ENCODE data around the gene KCNE2. TPM values are rescaled to one million over a fixed set of nuclear protein-coding genes. Genes with fewer than 3 reads are reported as not detected.

KCNE2 gene
- total RNA-seq, 1 experiment from 2014 or later, result not detected

DNA sequence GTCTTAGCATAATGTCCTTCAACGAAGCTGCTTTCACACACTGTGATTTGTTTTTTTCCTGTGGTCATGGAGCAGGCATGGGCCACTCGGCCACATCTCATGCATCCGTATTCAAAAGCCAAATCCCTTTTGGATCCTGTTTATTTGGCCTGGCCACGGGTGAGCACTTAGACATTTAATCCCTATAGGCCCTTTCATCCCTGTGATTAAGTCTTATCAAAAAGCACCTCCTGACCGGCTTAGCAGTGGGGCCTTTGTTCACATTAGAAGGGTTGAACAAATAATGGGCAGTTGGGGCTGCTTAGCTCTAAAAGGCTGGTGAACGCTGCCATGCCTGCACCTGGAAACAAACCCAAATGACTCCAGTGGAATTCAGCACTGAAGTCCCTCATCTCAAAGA, 2.0 kb downstream of the KCNE2 start:
- Histone ChIP-seq H3K79me2 (ENCODE audit: insufficient read depth, low read length) (no peaks in the 10 kb centered on the region), H2AFZ (ENCODE audit: low read depth, low read length, poor library complexity, severe bottlenecking) (no peak overlapping the region), H4K20me1 (ENCODE audit: insufficient read depth) (no peaks in the 10 kb centered on the region), H3K9me2 (ENCODE audit: insufficient read depth) (no peaks in the 10 kb centered on the region), H3K9ac (ENCODE audit: low read length) (no peak overlapping the region), H3K4me1 (ENCODE audit: control insufficient read depth in 1 of 2, insufficient read depth in 2 of 2, low read length in 2 of 2) (peaks cover 6 to 7% of the 10 kb centered on the region in 2 experiments), H3K27ac (ENCODE audit: low read depth, low read length) (no peak overlapping the region), H3K9me3 (ENCODE audit: control insufficient read depth in 1 of 2, insufficient read depth in 1 of 2, low read depth in 1 of 2, low read length in 2 of 2) (no peaks in the 10 kb centered on the region), H3K27me3 (ENCODE audit: insufficient read depth, low read length) (no peaks in the 10 kb centered on the region), H3K4me2 (ENCODE audit: low read length) (no peak overlapping the region), H3K36me3 (ENCODE audit: control insufficient read depth in 1 of 2, insufficient read depth in 2 of 2, low read length in 2 of 2) (no peaks in the 10 kb centered on the region), H3K4me3 (replicated peaks in 1 of 2; ENCODE audit: low read depth in 1 of 2, low read length in 2 of 2) (no peak overlapping the region)
- TF ChIP-seq POLR2A (IDR thresholded peaks at IDR 0.05; ENCODE audit: borderline replicate concordance, extremely low read depth, insufficient read depth, insufficient read length) (no peak), CBX3 (IDR thresholded peaks at IDR 0.05; ENCODE audit: low read depth) (no peak), EZH2phosphoT487 (IDR thresholded peaks at IDR 0.05; ENCODE audit: borderline replicate concordance) (no peak)
- TF ChIP-seq, protein P1, sequence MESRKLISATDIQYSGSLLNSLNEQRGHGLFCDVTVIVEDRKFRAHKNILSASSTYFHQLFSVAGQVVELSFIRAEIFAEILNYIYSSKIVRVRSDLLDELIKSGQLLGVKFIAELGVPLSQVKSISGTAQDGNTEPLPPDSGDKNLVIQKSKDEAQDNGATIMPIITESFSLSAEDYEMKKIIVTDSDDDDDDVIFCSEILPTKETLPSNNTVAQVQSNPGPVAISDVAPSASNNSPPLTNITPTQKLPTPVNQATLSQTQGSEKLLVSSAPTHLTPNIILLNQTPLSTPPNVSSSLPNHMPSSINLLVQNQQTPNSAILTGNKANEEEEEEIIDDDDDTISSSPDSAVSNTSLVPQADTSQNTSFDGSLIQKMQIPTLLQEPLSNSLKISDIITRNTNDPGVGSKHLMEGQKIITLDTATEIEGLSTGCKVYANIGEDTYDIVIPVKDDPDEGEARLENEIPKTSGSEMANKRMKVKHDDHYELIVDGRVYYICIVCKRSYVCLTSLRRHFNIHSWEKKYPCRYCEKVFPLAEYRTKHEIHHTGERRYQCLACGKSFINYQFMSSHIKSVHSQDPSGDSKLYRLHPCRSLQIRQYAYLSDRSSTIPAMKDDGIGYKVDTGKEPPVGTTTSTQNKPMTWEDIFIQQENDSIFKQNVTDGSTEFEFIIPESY (IDR thresholded peaks at IDR 0.05; ENCODE audit: extremely low read depth, insufficient replicate concordance, low read length), result no peak
- TF ChIP-seq, protein P2, sequence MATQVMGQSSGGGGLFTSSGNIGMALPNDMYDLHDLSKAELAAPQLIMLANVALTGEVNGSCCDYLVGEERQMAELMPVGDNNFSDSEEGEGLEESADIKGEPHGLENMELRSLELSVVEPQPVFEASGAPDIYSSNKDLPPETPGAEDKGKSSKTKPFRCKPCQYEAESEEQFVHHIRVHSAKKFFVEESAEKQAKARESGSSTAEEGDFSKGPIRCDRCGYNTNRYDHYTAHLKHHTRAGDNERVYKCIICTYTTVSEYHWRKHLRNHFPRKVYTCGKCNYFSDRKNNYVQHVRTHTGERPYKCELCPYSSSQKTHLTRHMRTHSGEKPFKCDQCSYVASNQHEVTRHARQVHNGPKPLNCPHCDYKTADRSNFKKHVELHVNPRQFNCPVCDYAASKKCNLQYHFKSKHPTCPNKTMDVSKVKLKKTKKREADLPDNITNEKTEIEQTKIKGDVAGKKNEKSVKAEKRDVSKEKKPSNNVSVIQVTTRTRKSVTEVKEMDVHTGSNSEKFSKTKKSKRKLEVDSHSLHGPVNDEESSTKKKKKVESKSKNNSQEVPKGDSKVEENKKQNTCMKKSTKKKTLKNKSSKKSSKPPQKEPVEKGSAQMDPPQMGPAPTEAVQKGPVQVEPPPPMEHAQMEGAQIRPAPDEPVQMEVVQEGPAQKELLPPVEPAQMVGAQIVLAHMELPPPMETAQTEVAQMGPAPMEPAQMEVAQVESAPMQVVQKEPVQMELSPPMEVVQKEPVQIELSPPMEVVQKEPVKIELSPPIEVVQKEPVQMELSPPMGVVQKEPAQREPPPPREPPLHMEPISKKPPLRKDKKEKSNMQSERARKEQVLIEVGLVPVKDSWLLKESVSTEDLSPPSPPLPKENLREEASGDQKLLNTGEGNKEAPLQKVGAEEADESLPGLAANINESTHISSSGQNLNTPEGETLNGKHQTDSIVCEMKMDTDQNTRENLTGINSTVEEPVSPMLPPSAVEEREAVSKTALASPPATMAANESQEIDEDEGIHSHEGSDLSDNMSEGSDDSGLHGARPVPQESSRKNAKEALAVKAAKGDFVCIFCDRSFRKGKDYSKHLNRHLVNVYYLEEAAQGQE (IDR thresholded peaks at IDR 0.05; ENCODE audit: low read depth), result no peak
- POLR2A ChIA-PET, result no interaction called here
- ATAC-seq (no peak), DNase-seq (ENCODE audit: low read depth, low spot score) (no peak)
- BruUV-seq (replicated peaks), result no TSS peak
- RAD21 ChIA-PET (ENCODE audit: low non-redundant PET in 1 of 2, low total read pairs in 2 of 2, uncharacterized antibody in 2 of 2, unreplicated experiment in 2 of 2), result no interaction called here
- CTCF ChIA-PET, result no interaction called here
- intact Hi-C loops (cut with micrococcal nuclease), result no loop called here
